Urothelium cell line (cell line): ENCODE measurements around the gene PIK3CA.
"Not testable (repeated sequence)": the region's sequence is repeated elsewhere in the genome, so short reads cannot be mapped to it uniquely, and the experiment has no call there.

Experiments
- DNase-seq: peaks from one replicate; pipeline ENCODE4 v3.0.0; 2011; ENCODE audit warnings: low spot score, mixed read lengths
- FAIRE-seq: peaks from 2 replicates; lab custom pipeline; 2011; peaks lifted over from hg19 to GRCh38; lab: Jason Lieb, UNC

Gene PIK3CA

DNA sequence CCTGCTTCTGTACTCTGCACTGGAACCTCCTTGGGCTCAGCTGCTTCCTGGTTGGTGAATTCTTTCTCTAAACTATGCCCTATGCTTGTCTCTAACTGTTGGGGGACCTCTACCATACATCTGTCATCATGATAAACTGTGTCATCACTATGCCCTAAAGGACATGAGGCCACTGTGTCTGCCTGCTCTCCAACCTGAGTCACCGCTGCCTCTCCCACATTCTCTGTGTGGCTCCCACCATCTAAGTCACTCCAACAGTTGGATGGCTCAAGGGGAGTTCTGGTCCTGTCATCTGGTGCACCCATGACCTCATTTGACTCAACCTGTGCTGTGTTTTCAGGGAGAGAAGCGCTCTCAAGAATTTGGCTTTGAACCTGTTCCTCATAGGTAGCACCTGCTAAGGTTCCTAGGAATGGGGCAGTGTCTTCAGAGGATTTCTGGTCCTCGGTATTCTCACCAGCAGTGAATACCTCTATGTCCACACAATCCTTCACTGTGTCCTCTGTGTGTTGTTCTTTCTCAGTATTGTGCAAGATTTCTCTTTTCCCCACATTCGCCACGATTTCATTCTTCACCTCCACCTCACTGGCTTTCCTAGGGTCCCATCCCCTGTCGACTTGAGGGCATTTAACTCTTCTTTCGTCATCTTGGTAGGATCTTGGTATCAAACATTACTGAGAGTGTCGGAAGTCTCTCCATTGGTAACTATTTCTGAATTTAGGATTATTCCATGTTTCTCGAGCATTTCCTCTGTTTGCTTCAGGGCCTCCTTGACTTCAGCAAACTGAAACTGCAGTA is 112.0 kb downstream of the PIK3CA start:
- not testable (repeated sequence) for FAIRE-seq, DNase-seq

DNA sequence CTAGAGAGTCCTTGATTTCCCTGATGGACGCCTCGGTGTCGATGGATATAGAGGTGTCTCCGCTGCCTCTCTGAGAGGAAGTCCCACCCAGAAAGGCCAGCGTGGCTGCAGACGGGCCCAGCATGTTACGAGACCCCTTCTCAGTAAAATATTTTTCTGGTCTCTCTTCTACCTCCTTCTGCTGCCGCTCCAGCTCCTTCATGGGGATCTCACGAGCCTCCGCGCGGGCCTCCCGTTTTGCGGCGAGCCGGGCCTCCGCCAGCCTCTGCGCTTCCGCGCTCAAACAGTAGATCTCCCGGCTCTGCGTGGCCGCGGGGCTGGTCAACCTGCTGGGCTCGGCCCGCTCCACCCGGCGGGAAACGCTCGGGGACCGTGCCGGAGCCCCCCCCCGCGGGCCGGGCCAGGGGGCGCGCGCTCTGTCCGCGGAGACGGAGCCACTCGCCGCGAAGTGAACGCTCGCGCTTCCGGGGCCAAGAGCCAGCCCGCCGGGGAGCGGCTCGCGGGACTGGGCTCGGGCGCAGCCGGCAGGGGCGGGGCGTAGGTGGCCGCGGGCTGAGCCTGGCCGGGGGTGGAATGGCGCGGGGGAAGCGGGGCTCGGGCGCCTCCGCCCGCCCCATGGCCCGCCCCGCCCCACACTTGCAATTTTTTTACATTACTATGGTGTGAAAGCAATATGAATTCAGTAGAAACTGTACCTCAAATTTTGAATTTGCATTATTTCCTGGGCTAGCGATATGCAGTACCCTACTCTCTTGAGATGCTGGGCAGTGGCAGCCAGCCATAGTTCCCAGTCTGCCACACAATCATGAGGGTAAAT is 113.0 kb downstream of the PIK3CA start:
- FAIRE-seq (no peak), DNase-seq (peak; percentile 93)

DNA sequence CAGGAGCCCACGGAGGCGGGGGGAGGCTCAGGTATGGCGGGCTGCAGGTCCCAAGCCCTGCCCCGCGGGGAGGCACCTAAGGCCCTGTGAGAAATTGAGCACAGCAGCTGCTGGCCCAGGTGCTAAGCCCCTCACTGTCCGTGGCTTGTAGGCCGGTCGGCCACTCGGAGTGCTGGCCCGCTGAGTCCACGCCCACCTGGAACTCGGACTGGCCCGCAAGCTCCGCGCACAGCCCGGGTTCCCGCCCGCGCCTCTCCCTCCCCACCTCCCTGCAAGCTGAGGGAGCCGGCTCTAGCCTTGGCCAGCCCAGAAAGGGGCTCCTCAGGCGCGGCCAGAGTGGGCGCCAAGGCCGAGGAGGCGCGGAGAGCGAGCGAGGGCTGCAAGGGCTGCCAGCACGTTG is 115.0 kb downstream of the PIK3CA start:
- FAIRE-seq, result no peak
- DNase-seq, result no peak

DNA sequence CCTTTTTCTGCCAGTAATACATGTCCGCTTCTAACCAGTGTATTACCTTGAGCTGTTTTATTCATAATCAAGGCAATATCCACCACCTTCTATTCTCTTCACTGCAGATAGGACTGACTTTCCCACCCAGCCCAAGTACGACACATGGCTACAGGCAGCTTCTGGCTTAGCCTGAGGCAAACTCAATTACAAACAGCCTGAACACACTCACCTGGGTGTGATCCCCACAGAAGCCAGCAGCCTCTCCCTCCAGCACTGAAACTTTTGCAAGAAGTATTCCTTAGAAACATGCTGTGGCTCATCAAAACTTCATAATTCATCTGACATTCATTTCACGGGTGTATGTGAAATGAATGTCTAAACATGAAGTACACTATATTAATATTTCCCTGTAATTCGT is 116.3 kb downstream of the PIK3CA start:
- FAIRE-seq (no peak), DNase-seq (no peak)

DNA sequence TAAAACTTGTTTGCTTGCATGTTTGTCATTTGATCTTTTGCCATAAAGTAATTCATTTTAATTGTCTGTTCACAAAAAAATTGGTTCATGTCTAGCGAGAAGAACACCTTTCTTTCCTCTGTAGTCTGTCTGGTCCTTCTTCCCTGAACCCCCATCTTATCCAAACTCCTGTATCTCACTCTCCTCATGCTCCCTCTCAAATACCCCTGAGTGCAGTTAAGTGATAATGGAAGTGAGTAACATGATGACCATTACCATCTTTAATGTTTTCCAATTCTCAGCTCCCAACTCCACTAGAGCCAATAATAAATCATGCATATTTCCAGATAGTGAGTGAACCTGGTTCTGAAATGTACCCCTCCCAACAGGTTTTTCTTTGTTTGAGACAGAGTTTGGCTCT is 116.9 kb downstream of the PIK3CA start:
- DNase-seq, result no peak
- FAIRE-seq, result no peak

DNA sequence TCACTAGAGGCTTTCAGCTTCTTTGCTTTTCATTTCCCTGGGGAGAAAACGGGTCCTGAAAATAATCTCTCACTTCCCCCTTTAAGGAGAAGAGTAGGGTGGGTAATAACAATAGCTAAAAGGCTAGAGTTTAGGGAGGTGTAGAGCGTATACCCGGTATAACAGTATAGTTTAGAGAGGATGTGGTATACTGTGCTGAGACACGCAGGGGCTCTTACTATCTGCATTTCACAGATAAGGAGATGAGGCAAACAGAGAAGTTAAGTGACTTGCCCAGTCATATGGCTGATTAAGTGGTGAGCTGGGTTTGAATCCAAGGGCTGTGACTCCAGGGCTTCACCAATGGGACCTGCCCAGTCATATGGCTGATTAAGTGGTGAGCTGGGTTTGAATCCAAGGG is 117.7 kb downstream of the PIK3CA start:
- no peak for FAIRE-seq

DNA sequence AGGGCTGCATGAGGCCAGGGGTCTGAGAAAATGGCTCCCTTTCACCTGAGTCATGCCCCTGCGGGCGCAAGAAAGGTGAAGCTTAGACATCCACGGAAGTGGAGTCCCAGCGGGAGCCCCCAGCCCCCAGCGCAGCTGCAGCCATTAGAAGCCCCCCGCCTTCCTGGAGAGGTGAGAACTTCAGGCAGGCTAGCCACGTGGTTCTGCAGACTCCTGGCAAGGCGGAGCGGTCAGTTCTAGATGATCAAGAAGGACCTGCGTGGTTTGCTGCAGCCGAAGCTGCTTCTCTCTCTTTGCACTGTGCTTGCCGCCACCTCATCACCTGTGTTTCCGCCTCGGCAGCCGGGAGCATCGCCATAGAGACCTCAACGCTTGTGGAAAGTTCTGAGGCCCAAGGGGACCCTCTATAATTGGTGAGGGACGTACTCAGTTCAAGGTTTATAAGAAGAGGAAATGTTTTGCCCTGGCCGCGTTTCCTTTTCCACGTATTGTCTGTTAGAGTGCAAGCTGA is 118.6 kb downstream of the PIK3CA start:
- FAIRE-seq (no peak), DNase-seq (no peak)

More for the DNA sequence above, 117.7 kb downstream of the PIK3CA start:
- no peak for DNase-seq

DNA sequence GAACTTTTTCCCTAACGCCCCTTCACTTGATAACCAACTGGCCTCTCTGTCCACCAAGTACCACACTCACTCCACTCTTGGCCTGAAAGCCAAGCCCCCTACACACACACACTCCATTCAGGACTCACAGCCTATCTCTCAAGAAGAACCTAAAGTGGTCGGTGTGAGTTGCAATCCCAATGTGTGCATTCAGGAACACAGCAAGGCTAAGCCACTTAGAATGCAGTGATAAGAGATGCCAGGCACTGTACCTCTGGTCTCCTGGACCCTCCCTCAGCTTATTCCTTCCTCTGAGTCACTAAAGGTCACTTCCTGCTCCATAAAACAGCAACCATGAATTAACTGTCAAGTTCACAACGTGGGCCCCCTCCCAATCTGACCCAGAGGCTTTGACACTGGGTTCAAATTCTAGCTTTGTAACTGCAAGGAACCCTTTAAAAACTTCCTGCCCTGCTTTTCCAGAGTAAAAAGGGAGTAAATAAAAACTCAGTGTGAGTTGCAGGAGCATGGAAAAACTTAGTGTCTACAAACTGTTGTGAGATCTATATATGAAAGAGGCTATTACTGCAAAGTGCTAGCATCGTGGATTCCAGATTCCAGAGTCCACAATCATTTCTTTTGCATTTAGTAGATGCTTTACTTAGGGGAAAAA is 120.4 kb downstream of the PIK3CA start:
- FAIRE-seq (no peak), DNase-seq (no peak)

DNA sequence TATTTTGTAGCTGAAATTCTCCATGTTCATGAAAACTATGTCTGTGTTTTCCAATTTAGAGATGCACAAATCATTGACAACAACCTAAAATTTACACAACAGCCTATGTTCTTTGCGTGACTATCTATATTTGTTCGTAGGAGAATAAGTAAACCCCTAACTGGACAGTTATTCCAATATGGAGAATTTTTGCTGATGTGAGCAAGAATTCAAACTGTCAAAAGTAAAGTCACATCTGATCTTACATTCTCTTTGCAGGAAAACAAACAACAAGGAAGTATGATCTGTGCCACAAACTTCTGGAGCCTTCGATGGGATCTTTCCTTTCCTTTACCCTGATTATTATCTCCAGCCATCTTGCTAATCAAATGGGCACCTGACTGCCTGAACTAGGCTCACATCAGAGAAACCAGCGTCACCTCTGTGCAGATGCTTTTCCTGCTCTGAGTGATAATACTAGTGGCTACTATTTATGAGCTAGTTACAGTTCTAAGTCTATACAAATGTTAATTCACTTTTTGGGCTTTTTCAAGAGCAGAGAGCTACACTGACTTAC is 121.1 kb downstream of the PIK3CA start:
- FAIRE-seq (no peak), DNase-seq (no peak)

DNA sequence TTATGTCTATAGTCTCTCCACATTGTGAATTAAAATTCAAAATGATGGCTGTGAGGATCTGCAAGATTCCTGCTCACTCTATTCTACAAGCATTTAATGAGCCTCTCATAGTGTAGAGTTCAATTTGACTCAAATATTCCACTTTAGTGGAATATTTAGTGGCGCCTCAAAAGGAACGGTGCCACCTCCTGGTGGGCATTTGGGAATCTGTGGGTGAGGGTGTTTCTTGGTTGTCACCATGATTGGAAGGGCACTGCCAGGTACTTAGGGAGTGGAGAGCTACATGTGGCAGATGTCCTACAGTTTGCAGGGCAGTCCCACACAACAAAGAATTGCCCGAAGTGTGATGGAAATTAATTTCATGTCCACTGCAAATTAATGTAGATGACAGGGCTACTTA is 124.2 kb downstream of the PIK3CA start:
- no peak for FAIRE-seq
- no peak for DNase-seq

DNA sequence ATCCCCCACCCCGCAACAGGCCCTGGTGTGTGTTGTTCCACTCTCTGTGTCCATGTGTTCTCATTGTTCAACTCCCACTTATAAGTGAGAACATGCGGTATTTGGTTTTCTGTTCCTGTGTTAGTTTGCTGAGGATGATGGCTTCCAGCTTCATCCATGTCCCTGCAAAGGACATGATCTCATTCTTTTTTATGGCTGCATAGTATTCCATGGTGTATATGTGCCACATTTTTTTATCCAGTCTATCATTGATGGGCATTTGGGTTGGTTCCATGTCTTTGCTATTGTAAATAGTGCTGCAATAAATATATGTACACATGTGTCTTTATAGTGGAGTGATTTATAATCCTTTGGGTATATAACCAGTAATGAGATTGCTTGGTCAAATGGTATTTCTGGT is 126.3 kb downstream of the PIK3CA start:
- not testable (repeated sequence) for DNase-seq, FAIRE-seq

DNA sequence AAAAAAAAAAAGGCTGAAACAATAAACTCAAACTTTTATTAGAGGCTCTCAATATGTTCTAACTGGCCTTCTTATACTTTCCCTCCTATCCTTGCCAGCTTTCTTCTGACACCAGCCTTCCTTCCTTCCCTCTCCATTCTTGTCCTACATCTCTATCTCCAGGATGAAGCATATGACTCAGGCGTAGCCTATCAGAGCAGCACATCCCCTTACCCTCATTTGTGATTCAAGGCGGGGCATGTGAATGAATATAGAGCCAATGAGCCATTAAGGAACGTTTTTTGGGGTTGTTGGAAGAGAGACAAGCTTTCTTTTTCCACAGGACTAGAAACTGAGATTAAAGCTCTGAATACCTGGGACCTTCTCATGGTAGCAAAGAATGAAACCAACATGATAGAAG is 127.8 kb downstream of the PIK3CA start:
- FAIRE-seq (no peak), DNase-seq (no peak)

DNA sequence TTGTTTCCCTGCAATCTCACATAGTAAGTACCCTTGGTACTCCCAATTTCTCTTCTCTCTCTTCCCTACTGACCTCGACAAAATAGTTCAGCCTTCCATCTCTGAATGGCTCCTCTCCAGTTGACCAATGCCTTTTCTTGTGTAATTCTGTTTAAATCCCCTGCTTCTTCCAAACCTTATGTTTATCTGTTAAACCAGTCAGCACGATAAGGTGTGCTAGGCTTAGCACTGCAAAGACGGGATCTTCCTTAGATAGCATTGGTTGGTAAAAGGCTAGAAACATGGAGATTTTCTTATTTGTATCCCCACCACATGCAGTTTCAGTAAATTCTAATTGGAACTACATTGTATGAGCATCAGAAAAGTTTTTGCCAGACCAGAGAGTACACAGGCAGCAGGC is 128.6 kb downstream of the PIK3CA start:
- FAIRE-seq, result no peak
- DNase-seq, result no peak

DNA sequence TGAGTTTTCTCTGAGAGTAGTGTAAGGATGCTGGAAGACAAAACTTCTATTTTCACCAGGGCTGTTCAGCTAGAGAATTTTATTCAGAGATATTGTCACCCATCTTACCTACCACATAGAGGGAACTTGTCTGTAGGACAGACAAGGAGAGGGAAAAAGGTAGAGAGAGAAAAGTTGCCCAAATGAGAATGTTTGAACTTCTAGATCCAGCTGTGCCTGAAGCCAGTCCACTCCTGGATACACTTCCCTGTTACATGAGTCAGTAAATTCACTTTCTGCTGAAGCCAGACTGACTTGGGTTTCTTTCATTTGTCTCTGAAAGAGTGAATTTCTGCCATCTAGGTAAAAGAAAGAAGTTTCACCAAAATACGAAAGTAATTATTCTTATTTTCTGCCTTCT is 130.0 kb downstream of the PIK3CA start:
- no peak for DNase-seq
- FAIRE-seq, result no peak

DNA sequence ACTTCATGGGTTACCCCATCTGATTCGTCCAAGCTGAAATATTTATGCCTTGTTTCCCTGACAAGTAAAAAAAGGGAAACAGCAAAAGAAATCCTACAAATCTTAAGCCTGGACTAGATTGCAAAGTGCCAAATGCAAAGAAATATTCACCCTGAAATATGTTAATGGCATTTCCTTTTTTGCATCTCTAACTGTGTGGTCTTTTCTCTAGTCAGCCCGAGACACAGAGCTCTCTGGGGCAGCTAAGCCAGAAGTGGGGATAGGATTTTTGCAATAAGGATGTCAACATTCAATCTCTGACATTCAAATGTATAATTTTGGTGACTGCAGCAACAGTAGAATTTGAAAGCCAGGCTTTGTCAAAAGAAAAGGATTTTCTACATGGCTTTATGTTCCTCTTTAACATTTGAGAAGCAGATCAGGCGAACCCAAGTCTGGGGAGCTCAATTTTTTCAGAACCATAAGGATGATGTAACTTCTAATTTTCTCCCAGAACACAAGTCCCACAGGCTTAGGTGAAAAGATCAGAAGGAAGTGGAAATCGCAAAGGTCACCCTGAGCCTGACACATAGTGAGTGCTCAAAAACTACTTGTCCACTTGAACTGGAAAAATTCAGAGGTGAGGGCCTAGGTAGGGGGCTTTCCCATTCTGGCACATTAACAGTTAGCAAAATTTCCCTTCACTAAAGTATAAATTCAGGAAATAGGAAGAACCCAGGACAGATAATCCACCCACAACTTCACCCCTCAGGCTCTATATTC is 131.0 kb downstream of the PIK3CA start:
- DNase-seq (no peak), FAIRE-seq (no peak)

DNA sequence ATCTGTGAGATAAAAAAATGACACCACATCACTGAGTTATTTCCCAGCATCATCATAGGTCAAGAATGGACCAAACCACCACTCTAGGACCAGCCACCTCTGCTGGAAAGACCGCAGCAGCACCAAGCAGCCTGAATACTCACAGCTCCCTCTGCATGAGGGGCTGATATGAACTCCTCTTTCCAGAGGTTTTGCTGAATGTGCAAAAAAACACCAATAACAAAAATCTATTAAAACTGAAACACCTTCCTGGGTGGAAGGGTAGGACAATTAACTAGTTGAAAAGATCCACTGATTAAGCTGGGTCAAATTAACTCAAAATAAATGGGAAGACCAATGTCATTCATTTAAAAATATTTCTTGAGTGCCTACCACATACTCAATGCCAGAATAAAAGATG is 131.7 kb downstream of the PIK3CA start:
- DNase-seq (no peak), FAIRE-seq (no peak)

DNA sequence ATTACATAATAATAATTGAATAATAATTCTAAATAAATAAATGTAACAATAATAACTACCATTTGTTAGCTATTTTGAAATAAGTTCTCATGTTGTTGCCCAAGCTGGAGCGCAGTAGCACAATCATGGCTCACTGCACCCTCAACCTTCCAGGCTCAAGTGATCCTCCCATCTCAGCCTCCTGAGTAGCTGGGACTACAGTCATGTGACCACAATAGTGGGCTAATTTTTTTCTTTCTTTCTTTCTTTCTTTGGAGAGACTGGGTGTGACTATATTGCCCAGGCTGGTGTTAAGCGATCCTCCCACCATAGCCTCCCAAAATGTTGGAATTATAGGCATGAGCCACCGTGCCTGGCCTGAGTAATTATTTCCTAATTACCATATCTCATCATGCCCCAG is 133.7 kb downstream of the PIK3CA start:
- FAIRE-seq (no peak), DNase-seq (no peak)

DNA sequence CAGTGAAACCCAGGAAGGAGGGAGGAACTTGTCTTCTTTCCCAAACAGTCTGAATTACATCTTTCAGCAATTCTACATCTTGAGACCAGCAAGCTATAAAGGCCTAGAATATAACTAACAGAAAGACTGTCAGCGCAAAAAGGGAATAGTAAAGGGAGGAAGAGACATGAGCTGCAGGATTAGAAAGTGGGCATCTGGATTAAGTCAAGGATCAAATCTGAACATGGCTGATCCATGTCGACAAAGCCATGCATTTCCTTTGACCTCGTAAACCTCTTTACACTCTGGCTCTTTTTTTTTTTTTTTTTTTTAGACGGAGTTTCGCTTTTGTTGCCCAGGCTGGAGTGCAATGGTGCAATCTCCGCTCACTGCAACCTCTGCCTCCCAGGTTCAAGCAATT is 138.2 kb downstream of the PIK3CA start:
- FAIRE-seq (no peak), DNase-seq (no peak)

DNA sequence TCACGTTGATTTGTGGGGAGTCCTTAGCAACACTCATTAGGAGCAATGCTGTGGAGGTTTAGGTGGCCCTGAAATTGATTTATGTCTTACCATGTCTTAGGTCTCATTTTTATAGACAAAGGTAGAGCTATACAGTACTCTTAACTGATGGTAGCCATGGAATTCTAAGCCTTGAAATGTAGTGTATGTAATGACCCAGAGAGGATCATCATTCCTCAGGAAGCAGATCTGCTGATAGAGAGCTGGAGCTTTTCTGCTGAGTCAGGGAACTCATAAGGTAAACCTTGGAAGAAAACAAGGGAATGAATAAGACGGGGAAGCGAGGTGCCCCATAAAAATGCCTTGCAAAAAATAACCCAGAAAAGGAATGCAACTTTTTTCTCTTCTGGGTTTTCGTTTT is 140.7 kb downstream of the PIK3CA start:
- FAIRE-seq (no peak), DNase-seq (no peak)

DNA sequence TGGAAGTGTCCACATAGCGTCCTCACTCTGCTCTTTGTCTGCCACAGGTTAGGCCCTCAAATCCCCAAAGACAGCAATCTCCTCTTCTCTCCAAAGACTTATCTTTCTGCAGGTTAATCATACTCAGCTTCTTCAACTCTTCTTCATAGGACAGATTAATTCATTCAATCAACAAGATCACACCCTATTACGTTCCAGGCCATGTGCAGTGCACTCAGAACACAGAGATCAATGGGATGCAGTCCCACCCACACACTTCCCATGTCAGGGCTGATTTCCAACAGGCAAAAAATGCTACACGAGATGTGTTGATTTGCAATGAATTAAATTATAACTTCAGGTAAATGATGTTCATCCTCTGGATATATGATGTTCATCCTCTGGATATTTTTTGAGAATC is 141.1 kb downstream of the PIK3CA start:
- FAIRE-seq, result no peak
- no peak for DNase-seq
